Ishikawa (cell line): ENCODE data around the gene METTL15.

Experiments
- CREB1 ChIP-seq: IDR thresholded peaks from 2 replicates; pipeline ENCODE4 v1.6.1; 2012; ENCODE audit warnings: low read depth
- EP300 ChIP-seq: IDR thresholded peaks from 2 replicates; pipeline ENCODE4 v1.6.1; 2012; ENCODE audit warnings: borderline replicate concordance
- TF ChIP-seq, protein P1 (sequence below): IDR thresholded peaks from 2 replicates; pipeline ENCODE4 v1.6.1; 2012
- TF ChIP-seq, protein P2 (sequence below): IDR thresholded peaks from 2 replicates; pipeline ENCODE4 v1.6.1; 2012; ENCODE audit warnings: low read depth, mild to moderate bottlenecking
- TF ChIP-seq, protein P3 (sequence below): IDR thresholded peaks from 2 replicates; pipeline ENCODE4 v1.6.1; 2012

DNA sequence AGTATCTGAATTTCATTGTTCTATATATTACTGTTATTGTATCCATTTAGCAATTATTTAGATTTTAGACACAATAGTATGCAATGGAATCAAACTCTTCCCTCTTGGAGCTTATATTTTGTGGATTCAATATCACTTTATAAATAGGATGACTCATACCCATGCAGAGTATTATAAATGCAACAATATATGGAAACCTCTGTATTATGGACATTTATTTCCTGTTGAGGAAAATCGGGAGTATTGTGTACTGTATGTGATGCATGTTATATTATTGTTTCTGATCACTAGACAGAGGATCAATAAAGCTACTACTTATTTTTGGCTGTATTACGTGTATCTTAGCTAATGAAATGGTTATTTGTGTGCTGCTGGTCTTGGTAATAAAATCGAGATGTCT, 770 bp downstream of the METTL15 start:
- TF ChIP-seq, protein P1, sequence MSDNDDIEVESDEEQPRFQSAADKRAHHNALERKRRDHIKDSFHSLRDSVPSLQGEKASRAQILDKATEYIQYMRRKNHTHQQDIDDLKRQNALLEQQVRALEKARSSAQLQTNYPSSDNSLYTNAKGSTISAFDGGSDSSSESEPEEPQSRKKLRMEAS: no peak
- TF ChIP-seq, protein P2, sequence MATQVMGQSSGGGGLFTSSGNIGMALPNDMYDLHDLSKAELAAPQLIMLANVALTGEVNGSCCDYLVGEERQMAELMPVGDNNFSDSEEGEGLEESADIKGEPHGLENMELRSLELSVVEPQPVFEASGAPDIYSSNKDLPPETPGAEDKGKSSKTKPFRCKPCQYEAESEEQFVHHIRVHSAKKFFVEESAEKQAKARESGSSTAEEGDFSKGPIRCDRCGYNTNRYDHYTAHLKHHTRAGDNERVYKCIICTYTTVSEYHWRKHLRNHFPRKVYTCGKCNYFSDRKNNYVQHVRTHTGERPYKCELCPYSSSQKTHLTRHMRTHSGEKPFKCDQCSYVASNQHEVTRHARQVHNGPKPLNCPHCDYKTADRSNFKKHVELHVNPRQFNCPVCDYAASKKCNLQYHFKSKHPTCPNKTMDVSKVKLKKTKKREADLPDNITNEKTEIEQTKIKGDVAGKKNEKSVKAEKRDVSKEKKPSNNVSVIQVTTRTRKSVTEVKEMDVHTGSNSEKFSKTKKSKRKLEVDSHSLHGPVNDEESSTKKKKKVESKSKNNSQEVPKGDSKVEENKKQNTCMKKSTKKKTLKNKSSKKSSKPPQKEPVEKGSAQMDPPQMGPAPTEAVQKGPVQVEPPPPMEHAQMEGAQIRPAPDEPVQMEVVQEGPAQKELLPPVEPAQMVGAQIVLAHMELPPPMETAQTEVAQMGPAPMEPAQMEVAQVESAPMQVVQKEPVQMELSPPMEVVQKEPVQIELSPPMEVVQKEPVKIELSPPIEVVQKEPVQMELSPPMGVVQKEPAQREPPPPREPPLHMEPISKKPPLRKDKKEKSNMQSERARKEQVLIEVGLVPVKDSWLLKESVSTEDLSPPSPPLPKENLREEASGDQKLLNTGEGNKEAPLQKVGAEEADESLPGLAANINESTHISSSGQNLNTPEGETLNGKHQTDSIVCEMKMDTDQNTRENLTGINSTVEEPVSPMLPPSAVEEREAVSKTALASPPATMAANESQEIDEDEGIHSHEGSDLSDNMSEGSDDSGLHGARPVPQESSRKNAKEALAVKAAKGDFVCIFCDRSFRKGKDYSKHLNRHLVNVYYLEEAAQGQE: no peak
- TF ChIP-seq EP300 (no peak), CREB1 (no peak)
- TF ChIP-seq, protein P3, sequence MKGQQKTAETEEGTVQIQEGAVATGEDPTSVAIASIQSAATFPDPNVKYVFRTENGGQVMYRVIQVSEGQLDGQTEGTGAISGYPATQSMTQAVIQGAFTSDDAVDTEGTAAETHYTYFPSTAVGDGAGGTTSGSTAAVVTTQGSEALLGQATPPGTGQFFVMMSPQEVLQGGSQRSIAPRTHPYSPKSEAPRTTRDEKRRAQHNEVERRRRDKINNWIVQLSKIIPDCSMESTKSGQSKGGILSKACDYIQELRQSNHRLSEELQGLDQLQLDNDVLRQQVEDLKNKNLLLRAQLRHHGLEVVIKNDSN: no peak
